ENCODE results near the gene GNGT1.

GNGT1 gene

GRCh38 chr7:93906267-93906666 is at the start of gene GNGT1:
Gene GNGT1 (plus strand): TSS chr7:93906567. CDS start chr7:93906747, 180 bp downstream.
- DNase-seq = no peak

GRCh38 chr7:93858857-93859256 is 47.5 kb upstream of the GNGT1 start:
- DNase-seq = no peak

GRCh38 chr7:93860261-93860660 is 46.1 kb upstream of the GNGT1 start:
- no peak for DNase-seq

- no peak for DNase-seq
These were observed 44.9 kb upstream of the GNGT1 start for GRCh38 chr7:93861325-93861949.

- DNase-seq = no peak
These were observed 43.7 kb upstream of the GNGT1 start for GRCh38 chr7:93862651-93863050.

- no peak for DNase-seq
These were observed 39.5 kb upstream of the GNGT1 start for GRCh38 chr7:93866886-93867285.

GRCh38 chr7:93873998-93874574 is 32.3 kb upstream of the GNGT1 start:
- DNase-seq = no peak

- DNase-seq = no peak
These were observed 28.6 kb upstream of the GNGT1 start for GRCh38 chr7:93877742-93878141.

- no peak for DNase-seq
These were observed 27.0 kb upstream of the GNGT1 start for GRCh38 chr7:93879356-93879755.

GRCh38 chr7:93882468-93882867 is 23.9 kb upstream of the GNGT1 start:
- no peak for DNase-seq

- no peak for DNase-seq
These were observed 23.1 kb upstream of the GNGT1 start for GRCh38 chr7:93883078-93883916.

- DNase-seq = no peak
These were observed 22.4 kb upstream of the GNGT1 start for GRCh38 chr7:93883917-93884345.

- no peak for DNase-seq
These were observed 21.8 kb upstream of the GNGT1 start for GRCh38 chr7:93884541-93884940.

- no peak for DNase-seq
These were observed 17.1 kb upstream of the GNGT1 start for GRCh38 chr7:93889261-93889660.

- peak; percentile 9 for DNase-seq
These were observed 16.3 kb upstream of the GNGT1 start for GRCh38 chr7:93890041-93890463.

- no peak for DNase-seq
These were observed 15.8 kb upstream of the GNGT1 start, which contains the start of gene TFPI2 for GRCh38 chr7:93890464-93891068. Gene TFPI2 (minus strand): TSS chr7:93890753. CDS start chr7:93890678, 75 bp downstream.

GRCh38 chr7:93894426-93894825 is 11.9 kb upstream of the GNGT1 start:
- DNase-seq = no peak

GRCh38 chr7:93894966-93895640 is 11.3 kb upstream of the GNGT1 start:
- DNase-seq = no peak

GRCh38 chr7:93895859-93896600 is 10.3 kb upstream of the GNGT1 start:
- DNase-seq = no peak

GRCh38 chr7:93897680-93898079 is 8.7 kb upstream of the GNGT1 start:
- no peak for DNase-seq

GRCh38 chr7:93902777-93903423 is 3.5 kb upstream of the GNGT1 start:
- DNase-seq = peak; percentile 10

Data from activated CD4-positive, alpha-beta T cell treated with anti-CD3 and anti-CD28 coated beads, Interleukin-10, Interleukin-2, amounts not matched to agents 100 ng/mL and 50 ng/mL, durations not matched to agents 16 hours and 8 hours (primary cell).